ENCODE measurements around the gene GZMM.

GZMM gene

DNA sequence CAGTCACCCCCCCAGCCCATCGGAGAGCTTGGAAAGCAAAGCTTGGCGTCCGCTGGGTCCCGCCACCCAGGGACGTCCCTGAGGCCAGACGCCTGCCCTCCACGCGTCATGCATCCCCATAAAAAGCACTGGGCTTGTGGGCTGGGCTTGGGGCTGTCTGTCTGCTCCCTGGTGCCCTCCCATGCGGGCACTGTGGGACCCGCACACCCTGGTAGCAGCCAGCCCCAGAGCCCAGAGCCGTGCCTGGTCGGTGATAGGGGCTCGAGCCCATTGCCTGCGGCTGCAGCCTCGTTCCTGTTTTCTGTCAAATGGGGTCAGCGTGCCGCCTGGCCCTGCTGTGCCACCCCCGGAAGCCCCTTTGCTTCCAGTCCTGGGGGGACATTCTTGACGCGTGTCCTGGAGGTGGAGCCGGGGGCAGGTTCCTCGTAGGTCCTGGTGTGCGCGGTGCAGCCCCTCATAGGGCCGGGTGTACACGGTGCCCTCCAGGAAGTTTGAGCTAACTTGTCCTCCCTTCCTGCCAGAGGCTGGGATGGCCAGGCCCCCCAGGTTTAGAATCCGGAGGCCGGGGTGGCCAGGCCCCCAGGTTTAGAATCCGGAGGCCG is 4.3 kb upstream of the GZMM start:
- Mint-ChIP-seq H3K4me1 (peaks cover 19% of the 10 kb centered on the region), H3K36me3 (peaks cover 3% of the 10 kb centered on the region), H3K9me3 (no peaks in the 10 kb centered on the region), H3K27ac (no peak overlapping the region), H3K4me3 (no peak overlapping the region), H3K27me3 (no peaks in the 10 kb centered on the region)

DNA sequence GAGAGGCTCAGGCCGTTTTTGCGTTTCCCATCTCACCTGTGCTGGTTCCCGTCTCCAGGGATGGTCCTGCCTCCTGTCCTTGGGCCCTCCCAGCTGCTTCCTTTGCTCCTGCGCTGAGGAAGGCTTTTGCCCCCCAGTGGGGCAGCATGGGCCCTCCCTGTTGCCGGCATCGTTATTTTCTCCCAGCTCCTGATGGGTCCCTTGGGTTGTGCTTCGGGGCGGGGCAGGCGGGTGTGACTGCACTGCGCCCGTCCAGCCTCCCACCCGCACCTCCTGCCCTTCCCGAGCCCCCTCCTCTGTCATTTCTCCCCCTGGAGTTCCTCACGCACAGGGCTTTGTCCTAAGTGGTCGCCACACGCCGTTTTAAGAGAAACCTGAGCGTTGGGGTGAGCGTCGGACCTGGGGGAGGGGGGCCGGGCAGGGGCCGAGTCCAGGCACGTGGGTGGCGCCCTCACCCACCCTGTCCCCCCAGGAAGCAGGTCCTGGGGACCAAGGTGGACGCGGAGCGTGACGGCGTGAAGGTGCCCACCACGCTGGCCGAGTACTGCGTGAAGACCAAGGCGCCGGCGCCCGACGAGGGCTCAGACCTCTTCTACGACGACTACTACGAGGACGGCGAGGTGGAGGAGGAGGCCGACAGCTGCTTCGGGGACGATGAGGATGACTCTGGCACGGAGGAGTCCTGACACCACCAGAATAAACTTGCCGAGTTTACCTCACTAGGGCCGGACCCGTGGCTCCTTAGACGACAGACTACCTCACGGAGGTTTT is 2.8 kb upstream of the GZMM start:
- Mint-ChIP-seq H3K4me1 (peaks cover 21% of the 10 kb centered on the region), H3K4me3 (no peak overlapping the region), H3K27me3 (no peaks in the 10 kb centered on the region), H3K36me3 (peaks cover 3% of the 10 kb centered on the region), H3K9me3 (no peaks in the 10 kb centered on the region), H3K27ac (no peak overlapping the region)

- Mint-ChIP-seq H3K27ac (no peak overlapping the region), H3K4me1 (peaks cover 21% of the 10 kb centered on the region), H3K27me3 (no peaks in the 10 kb centered on the region), H3K36me3 (peaks cover 3% of the 10 kb centered on the region), H3K9me3 (no peaks in the 10 kb centered on the region), H3K4me3 (no peak overlapping the region)
These were observed 2.2 kb upstream of the GZMM start for GRCh38 chr19:541699-542098.

DNA sequence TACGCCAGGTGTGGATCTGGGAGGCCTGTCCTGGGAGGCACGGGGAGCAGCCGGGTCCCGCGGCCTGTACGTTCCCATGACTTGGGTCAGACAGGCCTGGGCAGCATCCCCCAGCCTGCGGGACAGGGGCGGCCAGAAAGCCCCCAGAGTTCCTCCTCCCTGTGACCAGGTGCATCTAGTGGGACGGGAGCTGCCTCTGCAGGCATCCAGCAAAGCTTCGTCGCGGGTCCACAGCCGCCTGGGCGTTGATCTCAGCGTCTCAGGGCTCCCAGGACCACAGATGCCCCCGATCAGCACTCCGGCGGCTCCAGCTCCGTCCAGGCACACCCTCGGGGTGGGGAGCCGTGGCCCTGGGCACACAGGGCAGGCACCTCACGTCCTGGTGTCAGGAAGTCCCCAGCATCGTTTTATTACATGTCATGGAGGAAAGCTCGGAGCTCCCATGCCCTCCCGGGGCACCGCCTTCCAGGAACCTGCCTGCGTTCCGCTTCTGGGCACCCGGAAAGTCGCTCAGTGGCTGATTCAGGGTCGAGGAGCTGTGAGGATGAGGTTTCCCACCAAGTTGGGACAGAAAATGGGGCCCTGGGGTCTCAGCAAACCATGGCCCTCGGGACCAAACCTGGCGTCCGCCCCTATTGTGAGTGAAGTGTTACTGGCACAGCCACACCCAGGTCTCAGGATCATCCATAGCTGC is 1.5 kb upstream of the GZMM start:
- Mint-ChIP-seq H3K4me3 (no peak overlapping the region), H3K4me1 (peaks cover 21% of the 10 kb centered on the region), H3K9me3 (no peaks in the 10 kb centered on the region), H3K36me3 (peaks cover 3% of the 10 kb centered on the region), H3K27me3 (no peaks in the 10 kb centered on the region), H3K27ac (no peak overlapping the region)

GRCh38 chr19:547117-547516 is 3.3 kb downstream of the GZMM start:
- Mint-ChIP-seq H3K36me3 (peaks cover 3% of the 10 kb centered on the region), H3K27me3 (no peaks in the 10 kb centered on the region), H3K4me1 (peaks cover 29% of the 10 kb centered on the region), H3K27ac (no peak overlapping the region), H3K9me3 (no peaks in the 10 kb centered on the region), H3K4me3 (no peak overlapping the region)

DNA sequence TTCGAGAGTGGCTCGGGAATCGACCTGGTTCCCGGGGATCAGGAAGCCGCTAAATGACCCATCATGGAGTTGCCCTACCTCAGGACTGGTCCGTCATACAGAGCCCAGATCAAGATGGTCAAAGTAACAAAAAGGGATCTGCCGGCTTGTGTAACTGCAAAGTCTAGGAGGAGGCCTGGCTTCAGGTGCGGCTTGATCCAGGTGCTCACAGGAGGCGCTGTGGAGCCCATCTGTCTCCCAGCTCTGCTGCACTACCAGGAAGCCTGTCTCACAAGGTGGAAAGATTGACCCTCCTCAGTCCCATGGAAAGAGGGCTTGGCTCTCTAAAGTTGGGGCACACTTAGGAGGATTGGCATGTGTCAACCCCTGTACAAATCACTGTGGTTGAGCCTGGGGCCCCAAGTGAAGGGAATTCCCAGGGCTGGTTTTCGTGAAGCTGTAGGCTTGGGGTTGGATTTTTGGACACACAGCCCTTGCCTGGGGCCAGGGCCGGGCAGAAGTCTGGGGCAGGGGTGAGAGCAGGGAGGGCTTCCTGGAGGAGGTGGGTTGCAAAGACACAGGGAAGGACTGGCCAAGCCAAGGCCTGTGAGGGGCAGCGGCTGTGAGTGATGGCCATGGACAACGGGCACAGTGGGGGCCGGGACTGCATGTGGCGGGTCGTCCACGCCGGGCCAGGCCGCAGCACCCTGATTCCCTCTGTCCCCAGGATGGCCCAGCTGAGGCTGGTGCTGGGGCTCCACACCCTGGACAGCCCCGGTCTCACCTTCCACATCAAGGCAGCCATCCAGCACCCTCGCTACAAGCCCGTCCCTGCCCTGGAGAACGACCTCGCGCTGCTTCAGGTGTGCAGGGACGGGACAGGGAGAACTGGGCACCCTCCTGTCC is 4.2 kb downstream of the GZMM start:
- Mint-ChIP-seq H3K36me3 (peaks cover 3% of the 10 kb centered on the region), H3K9me3 (no peaks in the 10 kb centered on the region), H3K4me3 (no peak overlapping the region), H3K27ac (no peak overlapping the region), H3K4me1 (peaks cover 29% of the 10 kb centered on the region), H3K27me3 (no peaks in the 10 kb centered on the region)

DNA sequence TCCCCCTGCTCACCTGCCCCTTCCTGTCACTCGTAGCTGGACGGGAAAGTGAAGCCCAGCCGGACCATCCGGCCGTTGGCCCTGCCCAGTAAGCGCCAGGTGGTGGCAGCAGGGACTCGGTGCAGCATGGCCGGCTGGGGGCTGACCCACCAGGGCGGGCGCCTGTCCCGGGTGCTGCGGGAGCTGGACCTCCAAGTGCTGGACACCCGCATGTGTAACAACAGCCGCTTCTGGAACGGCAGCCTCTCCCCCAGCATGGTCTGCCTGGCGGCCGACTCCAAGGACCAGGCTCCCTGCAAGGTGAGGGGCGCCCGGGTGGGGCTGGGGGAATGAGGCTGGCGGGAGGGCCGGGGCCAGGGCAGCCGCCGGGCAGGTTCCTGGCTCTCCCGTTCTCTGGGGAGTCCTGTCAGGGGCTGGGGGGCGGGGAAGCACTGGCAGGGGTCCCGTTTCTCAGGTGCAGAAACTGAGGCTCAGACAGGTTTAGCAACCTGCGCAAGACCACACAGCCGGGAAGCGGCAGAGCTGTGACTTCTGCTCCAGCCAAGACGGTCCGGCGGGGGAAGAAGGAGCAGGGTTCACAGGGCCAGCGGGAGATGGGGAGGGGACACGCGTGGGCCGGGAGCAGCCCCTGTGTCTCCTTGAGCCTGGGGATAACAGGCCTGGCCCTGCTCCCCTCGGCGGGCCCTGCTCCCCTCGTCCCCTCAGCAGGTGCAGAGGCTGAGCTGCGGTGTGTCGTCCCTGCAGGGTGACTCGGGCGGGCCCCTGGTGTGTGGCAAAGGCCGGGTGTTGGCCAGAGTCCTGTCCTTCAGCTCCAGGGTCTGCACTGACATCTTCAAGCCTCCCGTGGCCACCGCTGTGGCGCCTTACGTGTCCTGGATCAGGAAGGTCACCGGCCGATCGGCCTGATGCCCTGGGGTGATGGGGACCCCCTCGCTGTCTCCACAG is 5.3 kb downstream of the GZMM start:
- H3K27ac Mint-ChIP-seq: no peak overlapping the region
- H3K4me1 Mint-ChIP-seq: peaks cover 18% of the 10 kb centered on the region
- no peaks in the 10 kb centered on the region for H3K9me3 Mint-ChIP-seq
- no peaks in the 10 kb centered on the region for H3K27me3 Mint-ChIP-seq
- H3K36me3 Mint-ChIP-seq: peaks cover 3% of the 10 kb centered on the region
- no peak overlapping the region for H3K4me3 Mint-ChIP-seq

DNA sequence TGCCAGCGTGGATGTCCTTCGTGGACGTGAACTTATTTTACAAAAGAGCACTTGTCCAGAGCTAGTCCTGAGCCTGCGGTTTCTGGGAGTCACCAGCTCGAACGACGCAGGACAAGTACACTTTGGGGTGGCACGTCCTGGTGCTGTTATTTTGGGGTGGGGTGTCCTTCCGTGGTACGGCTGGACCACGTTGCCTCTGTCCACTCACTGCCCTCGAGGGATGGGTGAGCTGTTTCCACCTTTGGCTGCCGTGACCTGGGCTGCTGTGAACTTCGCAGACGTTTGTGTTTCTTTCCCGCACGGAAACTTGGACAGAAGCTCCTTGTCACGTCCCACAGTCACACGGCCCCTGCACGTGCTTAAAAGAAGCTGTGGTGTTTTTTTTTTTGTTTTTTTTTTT is 11.0 kb downstream of the GZMM start:
- no peaks in the 10 kb centered on the region for H3K36me3 Mint-ChIP-seq
- no peaks in the 10 kb centered on the region for H3K9me3 Mint-ChIP-seq
- no peak overlapping the region for H3K27ac Mint-ChIP-seq
- no peak overlapping the region for H3K4me3 Mint-ChIP-seq
- H3K27me3 Mint-ChIP-seq: no peaks in the 10 kb centered on the region
- no peaks in the 10 kb centered on the region for H3K4me1 Mint-ChIP-seq

DNA sequence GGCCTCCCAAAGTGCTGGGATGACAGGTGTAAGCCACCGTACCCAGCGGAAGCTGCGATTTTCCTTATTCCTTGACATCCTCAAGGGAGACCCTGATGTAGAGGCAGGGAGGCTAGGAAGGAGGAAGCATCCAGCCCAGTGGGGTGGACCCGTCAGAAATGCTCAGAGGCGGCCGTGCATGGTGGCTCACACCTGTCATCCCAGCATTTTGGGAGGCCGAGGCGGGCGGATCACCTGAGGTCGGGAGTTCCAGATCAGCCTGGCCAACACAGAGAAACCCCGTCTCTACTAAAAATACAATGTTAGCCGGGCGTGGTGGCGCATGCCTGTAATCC is 11.6 kb downstream of the GZMM start:
- Mint-ChIP-seq H3K9me3 (no peaks in the 10 kb centered on the region), H3K27me3 (no peaks in the 10 kb centered on the region), H3K36me3 (no peaks in the 10 kb centered on the region), H3K4me3 (no peak overlapping the region), H3K4me1 (no peaks in the 10 kb centered on the region), H3K27ac (no peak overlapping the region)

DNA sequence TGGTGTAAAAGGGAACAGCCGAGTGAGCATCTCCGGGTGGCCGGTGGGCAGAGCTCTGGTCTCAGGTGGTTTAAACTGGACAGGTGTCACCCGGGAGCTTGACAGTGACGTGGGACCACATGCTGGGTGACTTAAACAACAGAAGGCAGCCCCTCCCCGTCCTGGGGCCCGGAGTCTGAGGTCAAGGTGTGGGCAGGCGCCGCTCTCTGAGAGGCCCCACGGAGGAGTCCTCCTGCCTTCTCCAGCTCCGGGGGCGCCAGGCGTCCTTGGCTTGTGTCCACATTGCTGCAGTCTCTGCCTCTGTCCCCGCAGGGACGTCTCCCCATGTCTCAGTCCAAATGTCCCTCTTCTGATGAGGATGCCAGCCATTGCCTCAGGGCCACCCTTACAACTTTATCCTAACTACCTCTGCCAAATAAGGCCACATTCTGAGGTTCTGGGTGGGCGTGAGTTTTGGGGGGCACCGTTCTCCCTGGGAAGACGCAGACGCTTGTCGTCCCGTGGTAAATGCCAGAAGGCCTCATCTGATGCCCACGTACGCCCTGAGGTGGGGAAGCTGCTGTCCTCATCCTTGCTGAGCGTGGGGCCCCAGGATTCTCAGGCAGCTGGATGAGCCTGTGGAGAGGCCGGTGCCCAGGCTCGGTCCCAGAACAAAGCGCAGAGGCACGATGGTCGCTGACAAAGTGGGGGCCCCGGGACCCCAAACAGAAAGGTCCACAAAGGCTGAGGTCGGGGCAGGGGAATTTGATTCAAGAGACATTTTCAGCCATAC is 12.9 kb downstream of the GZMM start:
- H3K27me3 Mint-ChIP-seq: no peaks in the 10 kb centered on the region
- no peaks in the 10 kb centered on the region for H3K4me1 Mint-ChIP-seq
- no peaks in the 10 kb centered on the region for H3K36me3 Mint-ChIP-seq
- H3K9me3 Mint-ChIP-seq: no peaks in the 10 kb centered on the region
- no peak overlapping the region for H3K4me3 Mint-ChIP-seq
- H3K27ac Mint-ChIP-seq: no peak overlapping the region

DNA sequence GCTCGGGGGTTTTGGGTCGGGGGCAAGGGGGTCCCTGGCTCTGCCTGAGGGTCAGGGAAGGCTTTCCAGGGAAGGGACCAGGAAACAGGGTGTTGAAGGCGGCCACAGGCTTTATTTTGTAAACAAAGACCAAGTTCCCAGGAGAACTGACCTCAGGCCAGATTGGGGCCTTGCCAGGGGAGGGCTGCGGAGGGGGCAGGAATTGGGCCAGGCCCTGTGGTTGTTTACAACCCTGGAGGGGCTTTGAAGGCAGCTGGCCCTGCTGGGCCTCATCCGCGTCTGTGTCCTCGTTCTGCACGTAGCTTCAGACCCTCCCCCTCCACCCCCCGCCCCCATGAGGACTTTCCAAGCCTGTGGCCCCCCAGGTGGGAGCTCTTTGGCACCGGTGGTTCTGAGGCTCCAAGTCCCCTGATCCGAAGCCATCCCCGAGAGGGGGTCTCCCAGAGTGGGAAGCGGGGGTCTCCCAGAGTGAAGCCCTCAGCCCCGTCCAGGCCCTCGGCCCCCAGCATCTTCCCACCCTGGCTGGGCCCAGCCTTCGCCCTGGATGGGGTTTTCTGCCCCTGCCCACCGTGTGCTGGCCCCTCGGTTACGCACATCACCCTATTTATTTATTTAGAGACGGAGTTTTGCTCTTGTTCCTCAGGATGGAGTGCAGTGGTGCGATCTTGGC is 15.1 kb downstream of the GZMM start:
- Mint-ChIP-seq H3K9me3 (no peaks in the 10 kb centered on the region), H3K27me3 (no peaks in the 10 kb centered on the region), H3K4me3 (no peak overlapping the region), H3K4me1 (no peaks in the 10 kb centered on the region), H3K27ac (no peak overlapping the region), H3K36me3 (no peaks in the 10 kb centered on the region)

- H3K27ac Mint-ChIP-seq: no peak overlapping the region
- no peaks in the 10 kb centered on the region for H3K36me3 Mint-ChIP-seq
- H3K27me3 Mint-ChIP-seq: no peaks in the 10 kb centered on the region
- no peaks in the 10 kb centered on the region for H3K9me3 Mint-ChIP-seq
- H3K4me3 Mint-ChIP-seq: no peak overlapping the region
- H3K4me1 Mint-ChIP-seq: no peaks in the 10 kb centered on the region
These were observed 16.3 kb downstream of the GZMM start for GRCh38 chr19:560121-560520.

GRCh38 chr19:566403-566802 is 22.6 kb downstream of the GZMM start:
- no peaks in the 10 kb centered on the region for H3K36me3 Mint-ChIP-seq
- no peaks in the 10 kb centered on the region for H3K9me3 Mint-ChIP-seq
- H3K27ac Mint-ChIP-seq: peak overlapping the region; percentile 27
- peaks cover 10% of the 10 kb centered on the region for H3K4me1 Mint-ChIP-seq
- no peaks in the 10 kb centered on the region for H3K27me3 Mint-ChIP-seq
- H3K4me3 Mint-ChIP-seq: no peak overlapping the region

DNA sequence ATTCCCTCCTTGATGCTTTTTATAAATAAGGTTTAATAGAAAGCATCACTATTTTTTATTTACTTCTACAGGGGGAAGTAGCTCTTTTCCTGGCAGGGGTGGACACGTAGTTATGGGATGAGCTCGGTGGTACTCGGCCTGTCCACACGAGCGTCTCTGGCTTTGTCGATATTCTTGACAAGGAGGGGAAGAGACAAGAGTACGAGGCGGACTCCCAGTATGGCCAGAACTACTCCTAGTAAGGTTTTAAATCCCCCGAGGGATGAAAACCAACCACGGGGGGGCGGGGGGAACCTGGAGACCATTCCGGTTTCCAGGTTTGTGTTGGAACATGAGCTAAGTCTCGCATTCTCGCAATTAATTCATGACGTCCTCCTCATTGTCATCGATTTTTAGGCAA is 23.0 kb downstream of the GZMM start:
- Mint-ChIP-seq H3K9me3 (no peaks in the 10 kb centered on the region), H3K4me1 (peaks cover 11% of the 10 kb centered on the region), H3K27ac (no peak overlapping the region), H3K36me3 (no peaks in the 10 kb centered on the region), H3K27me3 (no peaks in the 10 kb centered on the region), H3K4me3 (no peak overlapping the region)

All from activated naive CD4-positive, alpha-beta T cell treated with anti-CD3 and anti-CD28 coated beads, Interleukin-2, amount 50 U/mL, for 24 hours (primary cell).